GM18907 (cell line): ENCODE data around the gene RANBP10.

Source experiments
- ATAC-seq: cut with Tn5 transposase; IDR thresholded peaks from one replicate; pipeline ENCODE4 v1.9.1; 2021; ENCODE audit warnings: mild to moderate bottlenecking, moderate library complexity; ENCODE audit not compliant: unreplicated experiment

Gene RANBP10

GRCh38 chr16:67679935-67680897 is 126.1 kb downstream of the RANBP10 start:
- ATAC-seq, result no peak

DNA sequence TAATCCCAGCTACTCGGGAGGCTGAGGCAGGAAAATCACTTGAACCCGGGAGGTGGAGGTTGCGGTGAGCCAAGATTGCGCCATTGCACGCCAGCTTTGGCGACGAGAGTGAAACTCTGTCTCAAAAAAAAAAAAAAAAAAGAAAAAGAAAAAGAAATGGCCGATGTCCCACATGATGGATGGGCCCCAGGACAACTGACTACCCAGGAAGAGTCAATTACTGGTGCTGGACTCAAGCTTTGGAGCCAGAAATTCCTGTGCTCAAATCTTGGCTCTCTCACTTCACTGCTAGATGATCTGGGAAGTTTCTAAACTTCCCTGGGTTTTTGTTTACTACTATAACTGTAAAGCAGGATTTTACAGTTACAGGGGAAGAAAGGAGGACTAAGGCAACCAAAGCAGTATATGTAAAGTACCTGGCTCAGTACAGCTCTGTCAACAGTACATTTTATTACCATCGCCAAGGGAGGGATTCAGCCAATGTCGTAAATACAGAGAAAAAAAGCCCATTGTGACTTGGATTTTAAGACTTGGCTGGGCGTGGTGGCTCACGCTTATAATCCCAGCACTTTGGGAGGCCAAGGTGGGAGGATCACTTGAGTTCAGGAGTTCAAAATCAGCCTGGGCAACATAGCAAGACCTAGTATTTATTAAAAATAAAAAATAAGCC is 127.9 kb downstream of the RANBP10 start:
- ATAC-seq, result no peak

DNA sequence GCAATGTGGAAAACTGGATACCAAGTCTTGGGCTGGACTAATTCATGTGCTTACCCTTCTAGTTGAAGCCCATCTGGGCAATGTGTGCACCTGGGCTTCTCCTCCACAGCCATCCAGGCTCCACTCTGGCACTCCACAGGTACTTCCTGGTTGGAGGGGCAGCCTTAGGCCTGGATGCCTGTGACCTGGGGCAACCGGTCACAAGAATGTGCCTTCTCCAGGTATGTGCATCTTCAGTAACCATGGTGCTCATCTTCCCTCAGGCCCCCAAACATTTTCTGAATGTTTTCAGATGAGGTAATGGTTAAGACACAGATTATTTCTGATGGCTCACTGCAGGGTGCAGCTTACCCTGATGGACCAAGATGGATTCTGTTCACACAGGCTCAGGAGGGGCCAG is 128.6 kb downstream of the RANBP10 start:
- no peak for ATAC-seq

DNA sequence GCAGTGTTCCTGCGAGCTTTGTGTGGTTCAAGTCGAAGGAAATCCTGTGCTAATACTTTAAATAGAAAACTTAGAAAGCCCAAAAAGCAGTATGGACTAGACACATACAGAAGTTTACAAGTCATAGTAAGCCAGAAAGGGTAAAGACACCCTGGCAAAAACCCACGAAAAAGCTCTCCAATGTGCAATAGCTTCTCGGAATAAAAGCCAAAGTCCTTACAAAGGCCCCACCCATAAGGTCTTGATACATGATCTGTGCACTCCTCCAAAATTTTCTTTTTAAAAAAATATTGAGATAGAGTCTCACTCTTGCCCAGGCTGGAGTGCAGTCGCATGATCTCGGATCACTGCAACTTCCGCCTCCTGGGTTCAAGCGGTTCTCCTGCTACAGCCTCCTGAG is 129.4 kb downstream of the RANBP10 start:
- no peak for ATAC-seq

DNA sequence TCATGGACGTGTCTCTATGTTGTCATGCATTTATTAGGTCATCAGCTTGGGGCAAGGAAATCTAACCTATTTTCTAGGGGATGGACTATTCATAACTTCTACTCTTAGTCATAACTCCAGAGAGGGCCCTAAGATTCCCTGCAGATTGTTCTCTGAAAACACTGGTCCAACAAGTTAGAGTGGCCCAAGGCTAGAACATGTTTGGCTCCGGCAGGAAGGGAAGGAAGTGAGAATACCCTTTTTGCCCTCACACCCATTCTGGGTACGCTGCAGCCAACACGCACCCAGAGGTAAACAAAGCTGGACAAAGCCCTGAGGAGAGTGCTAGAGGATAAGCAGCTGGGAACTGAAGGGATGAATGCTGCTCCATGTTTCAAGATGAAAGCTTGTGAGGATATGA is 129.8 kb downstream of the RANBP10 start:
- ATAC-seq, result no peak

DNA sequence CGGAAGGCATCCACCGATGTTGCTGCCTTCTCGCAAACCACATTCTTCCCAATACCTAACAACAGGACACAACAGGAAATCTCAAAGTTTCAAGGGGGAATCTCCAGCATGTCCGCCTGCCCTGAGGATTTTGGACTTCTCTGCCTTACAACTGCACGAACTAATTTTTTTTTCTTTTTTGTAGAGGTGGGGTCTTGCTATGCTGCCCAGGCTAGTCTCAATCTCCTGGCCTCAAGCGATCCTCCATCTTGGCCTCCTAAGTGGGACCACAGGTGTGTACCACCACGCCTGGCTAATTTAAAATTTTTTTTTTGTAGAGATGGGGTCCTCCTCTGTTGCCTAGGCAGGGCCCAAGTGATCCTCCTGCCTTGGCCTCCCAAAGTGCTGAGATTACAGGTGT is 130.4 kb downstream of the RANBP10 start:
- no peak for ATAC-seq

- no peak for ATAC-seq
Measured at GRCh38 chr16:67675579-67675935, 130.8 kb downstream of the RANBP10 start.

GRCh38 chr16:67674851-67675578 is 131.3 kb downstream of the RANBP10 start:
- ATAC-seq, result no peak

- ATAC-seq, result no peak
Measured at GRCh38 chr16:67673712-67674580, 132.4 kb downstream of the RANBP10 start.
